ENCODE results near the gene EXOC7.

Gene EXOC7

GRCh38 chr17:76120658-76121008, 17.0 kb upstream of the EXOC7 start:
- no peak for DNase-seq (ENCODE audit: low spot score)

GRCh38 chr17:76119409-76120371, 16.1 kb upstream of the EXOC7 start:
- DNase-seq (ENCODE audit: low spot score), result no peak

GRCh38 chr17:76115138-76115754, 11.7 kb upstream of the EXOC7 start:
- no peak for DNase-seq (ENCODE audit: low spot score)

GRCh38 chr17:76111956-76112355, 8.4 kb upstream of the EXOC7 start:
- DNase-seq (ENCODE audit: low spot score), result no peak

GRCh38 chr17:76107509-76107908, 3.9 kb upstream of the EXOC7 start:
- DNase-seq (ENCODE audit: low spot score), result no peak

- no peak for DNase-seq (ENCODE audit: low spot score)
These were observed 3.1 kb upstream of the EXOC7 start for GRCh38 chr17:76106703-76107102.

GRCh38 chr17:76104896-76105231, 1.3 kb upstream of the EXOC7 start:
- no peak for DNase-seq (ENCODE audit: low spot score)

- DNase-seq (ENCODE audit: low spot score), result no peak
These were observed 731 bp upstream of the EXOC7 start for GRCh38 chr17:76104140-76104895.

- no peak for DNase-seq (ENCODE audit: low spot score)
These were observed 678 bp downstream of the EXOC7 start for GRCh38 chr17:76102944-76103273.

- DNase-seq (ENCODE audit: low spot score), result no peak
These were observed 5.8 kb downstream of the EXOC7 start for GRCh38 chr17:76097716-76098295.

GRCh38 chr17:76095943-76096342, 7.6 kb downstream of the EXOC7 start:
- DNase-seq (ENCODE audit: low spot score), result no peak

- no peak for DNase-seq (ENCODE audit: low spot score)
These were observed 9.5 kb downstream of the EXOC7 start for GRCh38 chr17:76094046-76094445.

GRCh38 chr17:76092526-76093413, 10.8 kb downstream of the EXOC7 start:
- peak; percentile 2 for DNase-seq (ENCODE audit: low spot score)

- peak; percentile 3 for DNase-seq (ENCODE audit: low spot score)
These were observed 11.9 kb downstream of the EXOC7 start for GRCh38 chr17:76091526-76092286.

- peak; percentile 5 for DNase-seq (ENCODE audit: low spot score)
These were observed 13.0 kb downstream of the EXOC7 start for GRCh38 chr17:76090517-76091129.

- DNase-seq (ENCODE audit: low spot score), result peak; percentile 2
These were observed 13.7 kb downstream of the EXOC7 start for GRCh38 chr17:76089680-76090516.

- DNase-seq (ENCODE audit: low spot score), result peak; percentile 3
These were observed 14.6 kb downstream of the EXOC7 start for GRCh38 chr17:76088868-76089576.

GRCh38 chr17:76088041-76088867, 15.3 kb downstream of the EXOC7 start:
- DNase-seq (ENCODE audit: low spot score), result peak; percentile 10

Data from AG20443 (cell line).